Measurements from ENCODE around the gene ATP4B. TPM values are rescaled to one million over a fixed set of nuclear protein-coding genes. Genes with fewer than 3 reads are reported as not detected.

ATP4B gene
- total and polyA plus RNA-seq, 2 donors (not counting 1 experiment from before 2014, with no cell fraction given), result not detected

DNA sequence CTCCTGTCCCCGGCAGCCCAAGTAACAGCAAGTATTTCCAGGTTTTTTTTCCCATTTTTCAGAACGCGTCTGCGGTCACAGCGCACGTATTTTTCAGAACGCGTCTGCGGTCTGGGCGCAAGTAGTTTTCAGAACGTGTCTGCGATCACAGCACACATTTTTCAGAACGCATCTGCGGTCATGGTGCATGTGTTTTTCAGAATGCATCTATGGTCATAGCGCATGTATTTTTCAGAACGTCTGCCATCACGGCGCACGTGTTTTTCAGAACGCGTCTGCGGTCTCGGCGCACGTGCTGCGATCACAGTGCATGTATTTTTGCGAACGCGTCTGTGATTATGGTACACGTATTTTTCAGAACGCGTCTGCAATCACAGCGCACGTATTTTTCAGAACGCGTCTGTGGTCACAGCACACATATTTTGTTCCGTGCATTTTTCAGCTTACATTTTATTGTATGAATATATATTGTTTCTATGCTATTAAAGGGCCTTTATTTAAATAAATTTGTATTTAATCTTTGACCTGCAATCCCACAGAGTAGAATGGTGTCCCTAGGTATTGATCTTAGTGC lies 19.7 kb downstream of the ATP4B start:
- no peak for DNase-seq (ENCODE audit: low read depth in 2 of 2)
- Histone ChIP-seq H3K79me2 (ENCODE audit: control insufficient read depth, insufficient read depth, low read length) (no peaks in the 10 kb centered on the region), H3K9ac (ENCODE audit: insufficient read depth, low read length) (no peak overlapping the region), H3K27me3 (ENCODE audit: control insufficient read depth, insufficient read depth, low read length) (no peaks in the 10 kb centered on the region), H2AFZ (ENCODE audit: low read length) (no peak overlapping the region), H3K4me1 (ENCODE audit: control insufficient read depth, extremely low read depth, insufficient read depth, low read length) (no peaks in the 10 kb centered on the region), H4K20me1 (ENCODE audit: control insufficient read depth, extremely low read depth, insufficient read depth, low read length) (no peaks in the 10 kb centered on the region), H3K36me3 (ENCODE audit: control insufficient read depth, insufficient read depth, low read length) (peaks cover 28% of the 10 kb centered on the region), H3K27ac (ENCODE audit: insufficient read depth, low read length) (no peak overlapping the region), H3K4me2 (ENCODE audit: extremely low read depth, insufficient read depth, low read length) (no peak overlapping the region), H3K4me3 (replicated peaks in 1 of 4; ENCODE audit: control extremely low read depth in 1 of 4, insufficient read depth in 1 of 4, low read depth in 3 of 4, low read length in 4 of 4) (no peak overlapping the region), H3K9me3 (ENCODE audit: control insufficient read depth, insufficient read depth, low read depth, low read length) (no peaks in the 10 kb centered on the region)
- TF ChIP-seq, protein P1, sequence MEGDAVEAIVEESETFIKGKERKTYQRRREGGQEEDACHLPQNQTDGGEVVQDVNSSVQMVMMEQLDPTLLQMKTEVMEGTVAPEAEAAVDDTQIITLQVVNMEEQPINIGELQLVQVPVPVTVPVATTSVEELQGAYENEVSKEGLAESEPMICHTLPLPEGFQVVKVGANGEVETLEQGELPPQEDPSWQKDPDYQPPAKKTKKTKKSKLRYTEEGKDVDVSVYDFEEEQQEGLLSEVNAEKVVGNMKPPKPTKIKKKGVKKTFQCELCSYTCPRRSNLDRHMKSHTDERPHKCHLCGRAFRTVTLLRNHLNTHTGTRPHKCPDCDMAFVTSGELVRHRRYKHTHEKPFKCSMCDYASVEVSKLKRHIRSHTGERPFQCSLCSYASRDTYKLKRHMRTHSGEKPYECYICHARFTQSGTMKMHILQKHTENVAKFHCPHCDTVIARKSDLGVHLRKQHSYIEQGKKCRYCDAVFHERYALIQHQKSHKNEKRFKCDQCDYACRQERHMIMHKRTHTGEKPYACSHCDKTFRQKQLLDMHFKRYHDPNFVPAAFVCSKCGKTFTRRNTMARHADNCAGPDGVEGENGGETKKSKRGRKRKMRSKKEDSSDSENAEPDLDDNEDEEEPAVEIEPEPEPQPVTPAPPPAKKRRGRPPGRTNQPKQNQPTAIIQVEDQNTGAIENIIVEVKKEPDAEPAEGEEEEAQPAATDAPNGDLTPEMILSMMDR (conservative IDR thresholded peaks at IDR 0.05 in 1 of 2, IDR thresholded peaks at IDR 0.05 in 1 of 2; ENCODE audit: low read depth in 1 of 2, low read length in 2 of 2), result no peak
- no peak for TF ChIP-seq EZH2 (IDR thresholded peaks at IDR 0.05; ENCODE audit: low read length, missing control alignments)

DNA sequence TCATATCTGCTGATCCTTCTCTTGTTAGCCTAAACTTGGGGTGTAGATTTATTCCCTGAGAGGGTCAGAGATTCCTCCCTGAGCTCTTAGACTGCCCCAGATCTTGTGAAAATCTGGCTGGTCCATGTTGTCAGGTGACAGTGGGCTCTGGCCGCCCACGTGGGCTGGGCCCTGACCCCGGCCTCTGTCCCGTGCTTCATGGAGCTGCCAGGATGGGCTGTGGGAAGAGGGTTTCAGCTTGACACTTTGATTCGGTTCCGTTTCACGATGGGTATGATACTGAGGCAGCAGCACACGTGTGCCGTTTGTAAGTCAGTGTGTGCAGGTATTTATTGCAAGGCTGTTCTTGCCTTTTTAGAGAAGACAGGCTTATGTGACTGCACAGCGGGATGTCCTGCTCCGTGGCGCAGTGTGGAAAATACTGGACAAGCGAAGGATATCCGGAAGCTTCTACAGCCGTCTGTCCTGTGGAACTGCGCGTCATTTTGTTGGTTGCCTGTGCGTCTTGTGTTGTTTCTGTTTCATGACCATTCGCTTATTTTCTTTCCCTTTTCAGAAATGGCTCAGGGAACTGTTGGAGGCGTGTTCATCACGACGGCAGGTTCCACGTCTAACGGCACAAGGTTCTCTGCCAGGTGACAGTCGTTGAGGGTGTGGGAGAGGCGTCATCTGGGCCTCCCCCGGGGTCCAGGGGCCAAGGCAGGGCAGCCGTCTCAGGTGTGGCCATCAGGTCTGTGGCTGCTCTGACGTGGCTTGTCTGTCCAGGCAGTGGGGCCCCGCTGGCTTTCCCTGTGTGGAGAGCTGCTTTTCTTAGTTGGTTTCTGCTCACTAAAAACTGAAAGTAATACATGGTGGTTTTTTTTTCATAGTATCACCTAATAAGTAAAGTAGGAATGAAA lies 20.5 kb downstream of the ATP4B start:
- TF ChIP-seq, protein P1 (conservative IDR thresholded peaks at IDR 0.05 in 1 of 2, IDR thresholded peaks at IDR 0.05 in 1 of 2; ENCODE audit: low read depth in 1 of 2, low read length in 2 of 2), result no peak
- TF ChIP-seq EZH2 (IDR thresholded peaks at IDR 0.05; ENCODE audit: low read length, missing control alignments), result no peak
- H3K4me2 ChIP-seq (ENCODE audit: extremely low read depth, insufficient read depth, low read length), result no peak overlapping the region
- H3K36me3 ChIP-seq (ENCODE audit: control insufficient read depth, insufficient read depth, low read length), result peaks cover 32% of the 10 kb centered on the region

DNA sequence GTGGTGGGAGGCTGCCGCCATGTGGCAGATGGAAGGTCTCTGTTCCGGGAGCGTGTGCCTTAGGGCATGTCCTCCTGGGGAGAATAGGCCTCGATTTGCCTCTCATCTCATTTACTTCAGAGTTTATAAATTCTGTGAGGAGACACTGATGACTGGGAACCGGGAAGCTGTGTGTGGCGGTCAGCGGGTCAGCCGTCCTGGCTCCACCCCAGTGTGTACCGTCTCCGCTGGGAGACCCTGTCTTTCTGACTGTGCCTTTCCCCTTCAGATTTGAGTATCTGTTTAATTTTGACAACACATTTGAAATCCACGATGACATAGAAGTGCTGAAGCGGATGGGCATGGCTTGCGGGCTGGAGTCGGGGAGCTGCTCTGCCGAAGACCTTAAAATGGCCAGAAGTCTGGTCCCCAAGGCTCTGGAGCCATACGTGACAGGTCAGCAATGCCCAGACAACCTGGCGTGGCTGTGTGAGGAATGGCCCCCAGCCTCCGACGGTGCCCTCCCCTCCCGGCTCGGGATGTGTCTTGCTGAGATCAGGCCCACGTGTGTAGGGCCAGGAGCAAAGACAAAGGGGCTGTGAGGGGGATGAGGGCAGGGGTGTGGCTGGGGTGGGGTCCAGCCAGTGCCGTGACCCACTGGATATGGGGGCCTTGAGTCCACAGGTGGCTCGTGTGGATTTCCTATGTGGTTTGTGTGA lies 21.6 kb downstream of the ATP4B start:
- TF ChIP-seq, protein P1 (conservative IDR thresholded peaks at IDR 0.05 in 1 of 2, IDR thresholded peaks at IDR 0.05 in 1 of 2; ENCODE audit: low read depth in 1 of 2, low read length in 2 of 2), result no peak
- TF ChIP-seq EZH2 (IDR thresholded peaks at IDR 0.05; ENCODE audit: low read length, missing control alignments), result no peak

More for the DNA sequence above, 20.5 kb downstream of the ATP4B start:
- Histone ChIP-seq H2AFZ (ENCODE audit: low read length) (no peak overlapping the region), H3K4me3 (replicated peaks in 1 of 4; ENCODE audit: control extremely low read depth in 1 of 4, insufficient read depth in 1 of 4, low read depth in 3 of 4, low read length in 4 of 4) (no peak overlapping the region), H3K27me3 (ENCODE audit: control insufficient read depth, insufficient read depth, low read length) (no peaks in the 10 kb centered on the region), H4K20me1 (ENCODE audit: control insufficient read depth, extremely low read depth, insufficient read depth, low read length) (no peaks in the 10 kb centered on the region), H3K27ac (ENCODE audit: insufficient read depth, low read length) (no peak overlapping the region), H3K79me2 (ENCODE audit: control insufficient read depth, insufficient read depth, low read length) (no peaks in the 10 kb centered on the region), H3K9ac (ENCODE audit: insufficient read depth, low read length) (no peak overlapping the region), H3K9me3 (ENCODE audit: control insufficient read depth, insufficient read depth, low read depth, low read length) (no peaks in the 10 kb centered on the region), H3K4me1 (ENCODE audit: control insufficient read depth, extremely low read depth, insufficient read depth, low read length) (no peaks in the 10 kb centered on the region)
- no peak for DNase-seq (ENCODE audit: low read depth in 2 of 2)

More for the DNA sequence above, 21.6 kb downstream of the ATP4B start:
- no peak overlapping the region for H2AFZ ChIP-seq (ENCODE audit: low read length)
- no peak overlapping the region for H3K9ac ChIP-seq (ENCODE audit: insufficient read depth, low read length)
- no peaks in the 10 kb centered on the region for H3K27me3 ChIP-seq (ENCODE audit: control insufficient read depth, insufficient read depth, low read length)
- DNase-seq (ENCODE audit: low read depth in 2 of 2), result no peak
- peaks cover 4% of the 10 kb centered on the region for H3K79me2 ChIP-seq (ENCODE audit: control insufficient read depth, insufficient read depth, low read length)
- no peaks in the 10 kb centered on the region for H4K20me1 ChIP-seq (ENCODE audit: control insufficient read depth, extremely low read depth, insufficient read depth, low read length)
- H3K4me1 ChIP-seq (ENCODE audit: control insufficient read depth, extremely low read depth, insufficient read depth, low read length), result no peaks in the 10 kb centered on the region
- no peak overlapping the region for H3K27ac ChIP-seq (ENCODE audit: insufficient read depth, low read length)
- H3K36me3 ChIP-seq (ENCODE audit: control insufficient read depth, insufficient read depth, low read length), result peaks cover 35% of the 10 kb centered on the region
- no peaks in the 10 kb centered on the region for H3K9me3 ChIP-seq (ENCODE audit: control insufficient read depth, insufficient read depth, low read depth, low read length)
- H3K4me2 ChIP-seq (ENCODE audit: extremely low read depth, insufficient read depth, low read length), result no peak overlapping the region
- H3K4me3 ChIP-seq (replicated peaks in 1 of 4; ENCODE audit: control extremely low read depth in 1 of 4, insufficient read depth in 1 of 4, low read depth in 3 of 4, low read length in 4 of 4), result no peak overlapping the region
